Glutamatergic neuron (in vitro differentiated cells): ENCODE measurements around the gene ADGRL4. TPM values are rescaled to one million over a fixed set of nuclear protein-coding genes. Genes with fewer than 3 reads are reported as not detected.

Source experiments
- DNase-seq: peaks from one replicate; pipeline ENCODE4 v3.0.0; 2022
- H3K27ac Mint-ChIP-seq: one replicate; pipeline ENCODE4 v1.8.0; 2020; ENCODE audit warnings: mild to moderate bottlenecking, mixed read lengths, inconsistent platforms; ENCODE audit not compliant: unreplicated experiment
- H3K27me3 Mint-ChIP-seq: one replicate; pipeline ENCODE4 v1.8.0; 2020; ENCODE audit warnings: mild to moderate bottlenecking, moderate library complexity, mixed read lengths, inconsistent platforms; ENCODE audit not compliant: unreplicated experiment
- H3K36me3 Mint-ChIP-seq: one replicate; pipeline ENCODE4 v1.8.0; 2020; ENCODE audit warnings: mild to moderate bottlenecking, mixed read lengths, inconsistent platforms; ENCODE audit not compliant: unreplicated experiment
- H3K4me1 Mint-ChIP-seq: one replicate; pipeline ENCODE4 v1.8.0; 2020; ENCODE audit warnings: mild to moderate bottlenecking, low read depth, mixed read lengths, inconsistent platforms; ENCODE audit not compliant: unreplicated experiment
- H3K4me3 Mint-ChIP-seq: one replicate; pipeline ENCODE4 v1.8.0; 2020; ENCODE audit warnings: mild to moderate bottlenecking, mixed read lengths, inconsistent platforms; ENCODE audit not compliant: unreplicated experiment
- H3K9me3 Mint-ChIP-seq: one replicate; pipeline ENCODE4 v1.8.0; 2020; ENCODE audit warnings: mild to moderate bottlenecking, moderate library complexity, mixed read lengths, inconsistent platforms; ENCODE audit not compliant: unreplicated experiment
- total RNA-seq: library from RNA; stranded (reverse); fragmentation: NEBNext Ultra II Directional; extraction: Animal tissue kit (Norgen Biotek cat#: 25700); gene quantifications from one replicate; pipeline ENCODE4 v1.2.1, GENCODE V29; 2021; ENCODE audit not compliant: unreplicated experiment
- TF ChIP-seq, protein P1 (sequence below): fragments of 200-600 bp; sonication (generic); IDR thresholded peaks from one replicate; pipeline ENCODE4 v1.5.0; 2021; ENCODE audit not compliant: partially characterized antibody, unreplicated experiment

ADGRL4 gene
- total RNA-seq, 1 donor from 2014 or later = not detected

DNA sequence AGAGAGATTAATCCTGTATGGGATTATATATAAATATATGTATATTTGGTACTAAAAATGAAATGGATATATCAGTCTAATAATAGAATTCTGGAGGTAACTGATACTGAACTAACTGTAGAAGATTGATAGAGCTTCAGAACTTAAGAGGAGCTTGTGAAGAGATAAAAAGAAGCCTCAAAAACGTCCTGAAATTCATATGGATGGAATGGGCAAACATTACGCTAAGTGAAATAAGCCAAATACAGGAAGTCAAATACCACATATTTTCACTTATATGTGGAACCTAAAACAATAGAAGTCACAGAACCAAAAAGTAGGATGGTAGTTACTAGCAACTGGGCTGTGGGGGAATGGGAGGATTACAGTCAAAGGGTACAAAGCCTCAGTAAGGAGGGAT is 36.0 kb upstream of the ADGRL4 start:
- Mint-ChIP-seq H3K36me3 (peaks cover 5% of the 10 kb centered on the region), H3K27me3 (no peaks in the 10 kb centered on the region), H3K27ac (no peak overlapping the region), H3K4me3 (no peak overlapping the region), H3K9me3 (peaks cover 5% of the 10 kb centered on the region), H3K4me1 (no peaks in the 10 kb centered on the region)
- DNase-seq = no peak
- TF ChIP-seq, protein P1, sequence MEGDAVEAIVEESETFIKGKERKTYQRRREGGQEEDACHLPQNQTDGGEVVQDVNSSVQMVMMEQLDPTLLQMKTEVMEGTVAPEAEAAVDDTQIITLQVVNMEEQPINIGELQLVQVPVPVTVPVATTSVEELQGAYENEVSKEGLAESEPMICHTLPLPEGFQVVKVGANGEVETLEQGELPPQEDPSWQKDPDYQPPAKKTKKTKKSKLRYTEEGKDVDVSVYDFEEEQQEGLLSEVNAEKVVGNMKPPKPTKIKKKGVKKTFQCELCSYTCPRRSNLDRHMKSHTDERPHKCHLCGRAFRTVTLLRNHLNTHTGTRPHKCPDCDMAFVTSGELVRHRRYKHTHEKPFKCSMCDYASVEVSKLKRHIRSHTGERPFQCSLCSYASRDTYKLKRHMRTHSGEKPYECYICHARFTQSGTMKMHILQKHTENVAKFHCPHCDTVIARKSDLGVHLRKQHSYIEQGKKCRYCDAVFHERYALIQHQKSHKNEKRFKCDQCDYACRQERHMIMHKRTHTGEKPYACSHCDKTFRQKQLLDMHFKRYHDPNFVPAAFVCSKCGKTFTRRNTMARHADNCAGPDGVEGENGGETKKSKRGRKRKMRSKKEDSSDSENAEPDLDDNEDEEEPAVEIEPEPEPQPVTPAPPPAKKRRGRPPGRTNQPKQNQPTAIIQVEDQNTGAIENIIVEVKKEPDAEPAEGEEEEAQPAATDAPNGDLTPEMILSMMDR = no peak

DNA sequence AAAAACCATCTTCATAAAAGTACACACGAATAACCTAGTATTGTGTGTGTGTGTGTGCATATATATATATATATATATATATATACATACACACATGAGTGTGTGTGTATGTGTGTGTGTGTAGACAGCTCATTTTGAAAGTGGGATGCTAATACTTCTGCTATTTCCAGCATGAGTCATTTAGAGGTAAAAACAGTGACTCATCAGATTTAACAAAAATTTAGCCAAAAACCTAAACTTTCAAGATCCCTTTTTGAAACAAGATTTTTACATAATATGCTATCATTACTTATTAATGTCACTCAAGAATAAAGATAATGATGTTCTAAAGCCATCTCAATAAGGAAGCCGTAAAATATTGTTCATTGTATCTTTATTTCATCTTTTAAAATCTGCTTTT is 35.6 kb upstream of the ADGRL4 start:
- H3K27ac Mint-ChIP-seq = no peak overlapping the region
- TF ChIP-seq, protein P1 = no peak
- H3K4me1 Mint-ChIP-seq = no peaks in the 10 kb centered on the region
- peaks cover 10% of the 10 kb centered on the region for H3K36me3 Mint-ChIP-seq
- H3K9me3 Mint-ChIP-seq = peaks cover 5% of the 10 kb centered on the region
- DNase-seq = no peak
- no peaks in the 10 kb centered on the region for H3K27me3 Mint-ChIP-seq
- H3K4me3 Mint-ChIP-seq = no peak overlapping the region

DNA sequence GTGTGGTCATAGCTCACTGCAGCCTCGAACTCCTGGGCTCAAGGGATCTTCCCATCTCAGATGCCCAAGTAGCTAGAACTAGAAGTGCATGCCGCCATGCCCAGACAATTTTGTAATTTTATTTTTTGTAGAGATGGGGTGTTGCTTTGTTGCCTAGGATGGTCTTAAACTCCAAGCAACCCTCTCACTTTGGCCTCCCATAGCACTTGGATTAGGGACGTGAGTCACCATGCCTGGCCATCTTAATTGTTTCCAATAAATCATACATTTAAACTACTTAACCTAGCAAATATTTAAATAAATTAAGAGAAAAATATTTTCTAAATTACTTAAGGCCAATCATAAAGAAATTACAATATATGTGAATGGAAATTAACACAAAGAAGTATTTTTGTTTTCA is 35.1 kb upstream of the ADGRL4 start:
- peaks cover 5% of the 10 kb centered on the region for H3K9me3 Mint-ChIP-seq
- H3K27ac Mint-ChIP-seq = no peak overlapping the region
- H3K4me1 Mint-ChIP-seq = no peaks in the 10 kb centered on the region
- no peak for DNase-seq
- TF ChIP-seq, protein P1 = no peak
- H3K4me3 Mint-ChIP-seq = no peak overlapping the region
- no peaks in the 10 kb centered on the region for H3K27me3 Mint-ChIP-seq
- H3K36me3 Mint-ChIP-seq = peaks cover 10% of the 10 kb centered on the region

DNA sequence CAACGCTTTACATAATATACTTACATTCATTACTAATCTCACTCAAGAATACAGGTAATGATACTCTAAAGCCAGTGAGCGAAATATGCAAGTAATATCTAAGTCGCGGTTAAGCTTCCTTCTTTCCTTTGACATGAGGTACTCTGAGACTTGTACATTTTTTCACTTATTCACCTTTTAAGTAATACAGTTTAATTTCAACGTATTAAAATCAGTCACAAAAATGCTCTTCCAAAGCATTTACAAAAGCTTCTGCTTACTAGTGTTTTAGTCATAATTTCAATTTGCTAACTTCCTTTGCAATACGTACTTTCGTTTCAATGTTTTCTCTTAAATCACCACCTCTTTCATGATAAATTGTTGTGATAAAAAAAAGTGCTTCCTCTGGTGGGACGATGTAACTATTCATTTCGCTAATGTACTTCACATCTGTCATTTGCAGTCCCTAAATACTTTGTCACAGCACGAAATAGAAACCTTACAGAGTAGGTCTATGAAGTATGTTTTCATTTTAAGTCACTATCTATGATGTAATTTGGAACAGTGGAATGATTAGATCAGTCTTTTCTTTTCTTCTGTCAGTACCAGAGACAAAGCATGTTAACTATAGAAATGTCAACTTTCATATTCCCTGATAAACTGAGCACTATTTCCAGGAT is 34.0 kb upstream of the ADGRL4 start:
- peaks cover 17% of the 10 kb centered on the region for H3K36me3 Mint-ChIP-seq
- no peaks in the 10 kb centered on the region for H3K4me1 Mint-ChIP-seq
- H3K27ac Mint-ChIP-seq = no peak overlapping the region
- TF ChIP-seq, protein P1 = no peak
- H3K27me3 Mint-ChIP-seq = no peaks in the 10 kb centered on the region
- no peak for DNase-seq
- peaks cover 5% of the 10 kb centered on the region for H3K9me3 Mint-ChIP-seq
- H3K4me3 Mint-ChIP-seq = no peak overlapping the region

DNA sequence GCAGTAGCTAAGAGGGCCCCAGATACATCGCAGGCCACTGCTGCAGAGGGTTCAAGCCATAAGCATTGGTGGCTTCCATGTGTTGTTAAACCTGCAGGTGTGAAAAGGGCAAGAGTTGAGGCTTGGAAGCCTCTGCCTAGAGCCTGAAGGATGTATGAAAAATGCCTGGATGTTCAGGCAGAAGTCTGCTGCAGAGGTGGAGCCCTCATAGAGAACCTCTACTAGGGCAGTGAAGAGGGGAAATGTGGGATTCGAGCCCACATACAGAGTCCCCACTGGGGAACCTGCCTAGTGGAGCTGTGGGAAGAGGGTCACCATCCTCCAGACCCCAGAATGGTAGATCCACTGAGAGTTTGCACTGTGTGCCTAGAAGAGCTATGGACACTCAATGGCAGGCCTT is 30.6 kb upstream of the ADGRL4 start:
- peaks cover 17% of the 10 kb centered on the region for H3K36me3 Mint-ChIP-seq
- peaks cover 5% of the 10 kb centered on the region for H3K9me3 Mint-ChIP-seq
- H3K27me3 Mint-ChIP-seq = no peaks in the 10 kb centered on the region
- H3K27ac Mint-ChIP-seq = no peak overlapping the region
- DNase-seq = no peak
- H3K4me3 Mint-ChIP-seq = no peak overlapping the region
- no peaks in the 10 kb centered on the region for H3K4me1 Mint-ChIP-seq
- TF ChIP-seq, protein P1 = no peak
